Putamen (tissue), 1 donor: ENCODE measurements around the gene SLC2A4.

ENCODE experiments used
- DNase-seq: peaks from one replicate; pipeline ENCODE4 v3.0.0-alpha.2; 2016; ENCODE audit warnings: low spot score

The SLC2A4 gene

DNA sequence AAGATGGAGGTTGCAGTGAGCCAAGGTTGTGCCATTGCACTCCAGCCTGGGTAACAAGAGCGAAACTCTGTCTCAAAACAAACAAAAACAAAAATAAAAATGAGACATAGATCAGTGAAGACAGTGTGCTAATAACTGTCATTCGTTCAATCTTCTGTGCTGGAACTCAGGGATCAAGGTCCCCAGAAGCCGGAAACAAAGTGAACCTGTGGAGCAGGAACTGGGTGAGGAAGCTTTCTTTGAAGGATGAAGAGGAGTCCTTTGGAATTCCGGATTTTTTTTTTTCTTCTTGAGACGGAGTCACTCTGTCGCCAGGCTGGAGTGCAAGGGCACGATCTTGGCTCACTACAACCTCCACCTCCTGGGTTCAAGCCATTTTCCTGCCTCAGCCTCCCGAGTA is 2.1 kb upstream of the SLC2A4 start:
- no peak for DNase-seq

- DNase-seq: peak; percentile 72
Measured at GRCh38 chr17:7280519-7281073, 922 bp upstream of the SLC2A4 start.

DNA sequence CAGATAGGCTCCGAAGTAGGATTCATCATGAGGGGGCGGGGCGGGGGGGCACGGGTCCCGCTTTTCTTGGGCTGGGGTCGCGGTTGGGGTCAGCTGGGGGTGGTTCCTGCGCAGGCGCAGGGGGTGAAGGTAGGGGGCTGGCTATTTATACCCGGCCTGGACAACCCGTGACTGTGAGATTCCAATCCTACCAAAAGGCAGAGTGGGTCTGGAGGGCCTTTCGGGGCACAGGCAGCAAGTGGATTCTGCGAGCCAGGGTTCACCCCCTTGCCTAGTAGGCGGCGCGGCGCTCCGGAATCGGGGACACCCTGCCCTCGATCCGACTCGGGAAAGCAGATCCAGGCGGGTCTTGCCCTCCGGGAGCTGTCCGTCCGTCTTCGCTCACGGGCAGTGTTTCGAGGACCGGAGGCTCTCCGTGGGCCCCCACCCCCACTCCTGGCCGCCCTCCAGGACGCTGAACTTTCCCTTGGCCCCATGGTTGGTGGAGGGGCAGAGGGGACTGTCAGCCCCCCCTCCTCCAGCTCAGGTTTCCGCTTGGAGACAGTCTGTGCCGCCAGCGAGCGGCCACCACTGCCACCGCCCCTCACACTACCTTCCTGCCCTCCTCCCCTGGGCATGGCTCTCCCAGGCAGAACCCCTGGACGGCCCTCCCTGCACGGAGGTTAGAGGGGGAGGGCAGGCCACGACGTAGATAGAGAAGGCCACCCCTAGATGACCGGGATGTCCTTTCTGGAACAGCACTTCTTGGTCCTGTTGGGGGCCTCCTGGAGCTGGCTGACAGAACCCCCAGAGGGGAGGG is 634 bp downstream of the SLC2A4 start:
- DNase-seq: no peak

GRCh38 chr17:7282752-7283321 is 1.3 kb downstream of the SLC2A4 start:
- DNase-seq: no peak

DNA sequence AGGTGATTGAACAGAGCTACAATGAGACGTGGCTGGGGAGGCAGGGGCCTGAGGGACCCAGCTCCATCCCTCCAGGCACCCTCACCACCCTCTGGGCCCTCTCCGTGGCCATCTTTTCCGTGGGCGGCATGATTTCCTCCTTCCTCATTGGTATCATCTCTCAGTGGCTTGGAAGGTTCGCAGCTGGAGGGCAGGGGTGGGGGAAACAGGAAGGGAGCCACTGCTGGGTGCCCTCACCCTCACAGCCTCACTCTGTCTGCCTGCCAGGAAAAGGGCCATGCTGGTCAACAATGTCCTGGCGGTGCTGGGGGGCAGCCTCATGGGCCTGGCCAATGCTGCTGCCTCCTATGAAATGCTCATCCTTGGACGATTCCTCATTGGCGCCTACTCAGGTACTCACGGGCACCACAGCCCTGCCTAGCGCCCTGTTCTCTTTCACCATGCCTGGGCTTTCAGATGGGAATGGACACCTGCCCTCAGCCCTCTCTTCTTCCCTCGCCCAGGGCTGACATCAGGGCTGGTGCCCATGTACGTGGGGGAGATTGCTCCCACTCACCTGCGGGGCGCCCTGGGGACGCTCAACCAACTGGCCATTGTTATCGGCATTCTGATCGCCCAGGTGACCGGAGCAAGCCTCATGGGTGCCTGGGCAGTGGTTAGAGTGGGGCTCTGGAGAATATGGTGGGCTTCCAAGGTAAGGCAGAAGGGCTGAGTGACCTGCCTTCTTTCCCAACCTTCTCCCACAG is 2.1 kb downstream of the SLC2A4 start:
- no peak for DNase-seq

- no peak for DNase-seq
Measured at GRCh38 chr17:7284911-7285310, 3.4 kb downstream of the SLC2A4 start.

- DNase-seq: no peak
Measured at GRCh38 chr17:7285679-7286078, 4.2 kb downstream of the SLC2A4 start.

- DNase-seq: no peak
Measured at GRCh38 chr17:7289256-7290032, 7.9 kb downstream of the SLC2A4 start.

DNA sequence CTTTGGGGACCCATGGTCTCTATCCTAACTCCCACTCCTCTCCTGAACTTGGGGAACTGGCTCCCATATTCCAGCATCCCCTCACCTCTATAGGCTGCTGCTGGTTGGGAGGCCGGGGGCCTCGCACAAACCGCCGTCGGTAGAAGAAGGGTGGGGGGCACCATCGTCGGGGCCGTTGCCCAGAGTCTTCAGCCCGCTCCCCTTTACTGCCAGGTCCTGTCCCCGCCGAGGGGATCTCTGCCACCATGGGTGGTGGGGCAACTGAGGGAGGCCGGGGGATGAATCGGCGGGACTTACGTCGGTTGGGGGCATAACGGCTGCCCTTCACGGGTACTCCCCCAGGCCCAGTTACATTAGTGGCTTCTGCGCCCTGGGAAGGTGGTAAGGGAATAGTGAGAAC is 8.6 kb downstream of the SLC2A4 start:
- no peak for DNase-seq

GRCh38 chr17:7290685-7291084 is 9.2 kb downstream of the SLC2A4 start:
- DNase-seq: no peak

GRCh38 chr17:7292194-7292593 is 10.7 kb downstream of the SLC2A4 start:
- no peak for DNase-seq

- no peak for DNase-seq
Measured at GRCh38 chr17:7292729-7293128, 11.2 kb downstream of the SLC2A4 start.

DNA sequence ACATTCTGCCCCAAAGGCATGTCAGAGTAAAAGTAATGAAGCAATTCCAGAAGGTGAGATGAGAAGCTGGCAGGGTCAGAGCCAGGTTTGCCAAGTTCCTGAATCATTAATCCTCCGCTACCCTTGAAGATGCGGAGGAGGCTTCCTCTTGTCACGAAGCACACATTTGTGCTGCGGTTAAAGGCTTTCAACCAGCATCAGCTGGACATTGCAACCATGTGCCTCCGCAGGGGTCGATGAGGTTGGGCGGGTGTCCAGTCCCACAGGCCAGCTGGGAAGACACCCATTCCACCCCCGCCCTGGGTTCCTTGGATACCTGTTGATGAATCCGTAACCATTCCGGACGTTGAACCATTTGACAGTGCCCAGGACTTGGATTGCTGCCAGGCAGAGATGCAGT is 11.6 kb downstream of the SLC2A4 start:
- no peak for DNase-seq

DNA sequence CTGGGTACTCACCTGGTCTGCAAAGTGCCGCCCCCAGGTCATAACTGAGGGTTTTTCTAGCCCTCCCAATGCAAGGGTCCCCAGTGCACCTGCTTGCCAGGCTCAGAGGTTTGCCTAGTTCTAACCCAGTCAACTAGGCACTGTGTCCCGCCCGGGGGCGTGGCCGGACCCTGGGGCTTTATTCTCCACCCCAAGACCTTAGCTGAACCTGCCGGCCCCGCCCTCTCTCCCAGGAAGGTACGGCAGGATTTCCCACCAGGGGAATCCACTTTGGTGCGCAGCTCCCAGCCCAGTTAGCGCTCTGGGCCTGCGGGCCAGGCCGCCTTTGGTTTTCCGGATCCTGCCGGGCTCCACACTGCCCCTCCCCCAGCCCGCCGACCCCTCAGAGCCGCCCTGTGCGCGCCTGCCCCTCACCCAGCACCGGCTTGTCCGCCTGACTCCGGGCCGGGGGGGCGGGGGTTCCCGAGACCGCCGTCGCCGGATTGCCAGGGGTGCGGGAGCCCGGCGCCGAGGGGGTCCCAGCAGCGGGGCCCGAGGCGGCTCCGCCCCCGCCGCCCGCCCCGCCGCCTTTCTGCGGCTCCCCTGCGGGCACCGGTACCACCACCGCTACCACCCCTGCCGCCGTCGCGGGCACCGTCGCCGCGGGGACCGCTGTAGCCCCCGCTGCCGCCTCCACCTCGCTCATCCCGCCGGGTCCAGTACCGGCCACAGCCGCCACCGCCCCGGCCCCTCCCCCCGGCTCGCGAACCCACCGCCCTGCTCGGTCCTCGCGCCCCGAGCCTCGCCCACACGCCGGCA is 12.5 kb downstream of the SLC2A4 start:
- no peak for DNase-seq

DNA sequence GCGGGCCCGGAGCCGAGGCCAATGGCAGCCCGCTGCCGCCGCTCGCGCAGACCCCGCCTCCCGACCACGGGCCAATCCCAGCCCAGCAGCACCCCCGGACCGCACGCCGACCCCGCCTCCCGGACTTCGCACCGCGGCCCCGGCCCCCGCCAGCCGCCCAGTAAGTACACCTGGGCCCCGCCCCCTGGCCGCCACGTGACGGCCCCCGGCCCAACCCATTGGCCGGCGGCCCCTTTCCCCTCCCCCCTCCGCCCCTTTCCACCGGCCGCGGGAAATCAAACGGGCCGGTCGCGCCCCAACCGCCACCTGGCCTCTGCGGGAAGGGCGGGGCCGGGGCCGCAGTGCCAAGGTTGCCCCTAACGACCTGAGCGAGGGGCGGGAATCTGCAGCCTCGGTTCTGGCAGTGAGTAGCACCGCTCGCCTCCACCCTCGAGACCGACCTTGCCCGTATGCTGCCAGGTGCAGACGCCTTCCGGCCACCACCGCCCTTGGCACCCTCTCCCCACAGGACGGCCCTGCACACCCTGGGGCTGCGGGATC is 13.2 kb downstream of the SLC2A4 start, which contains the start of gene YBX2:
Gene YBX2, minus strand, starts transcription at position 26 of the 540 bp plus-strand sequence. CDS start 139 bp downstream, outside the sequence.
- no peak for DNase-seq

DNA sequence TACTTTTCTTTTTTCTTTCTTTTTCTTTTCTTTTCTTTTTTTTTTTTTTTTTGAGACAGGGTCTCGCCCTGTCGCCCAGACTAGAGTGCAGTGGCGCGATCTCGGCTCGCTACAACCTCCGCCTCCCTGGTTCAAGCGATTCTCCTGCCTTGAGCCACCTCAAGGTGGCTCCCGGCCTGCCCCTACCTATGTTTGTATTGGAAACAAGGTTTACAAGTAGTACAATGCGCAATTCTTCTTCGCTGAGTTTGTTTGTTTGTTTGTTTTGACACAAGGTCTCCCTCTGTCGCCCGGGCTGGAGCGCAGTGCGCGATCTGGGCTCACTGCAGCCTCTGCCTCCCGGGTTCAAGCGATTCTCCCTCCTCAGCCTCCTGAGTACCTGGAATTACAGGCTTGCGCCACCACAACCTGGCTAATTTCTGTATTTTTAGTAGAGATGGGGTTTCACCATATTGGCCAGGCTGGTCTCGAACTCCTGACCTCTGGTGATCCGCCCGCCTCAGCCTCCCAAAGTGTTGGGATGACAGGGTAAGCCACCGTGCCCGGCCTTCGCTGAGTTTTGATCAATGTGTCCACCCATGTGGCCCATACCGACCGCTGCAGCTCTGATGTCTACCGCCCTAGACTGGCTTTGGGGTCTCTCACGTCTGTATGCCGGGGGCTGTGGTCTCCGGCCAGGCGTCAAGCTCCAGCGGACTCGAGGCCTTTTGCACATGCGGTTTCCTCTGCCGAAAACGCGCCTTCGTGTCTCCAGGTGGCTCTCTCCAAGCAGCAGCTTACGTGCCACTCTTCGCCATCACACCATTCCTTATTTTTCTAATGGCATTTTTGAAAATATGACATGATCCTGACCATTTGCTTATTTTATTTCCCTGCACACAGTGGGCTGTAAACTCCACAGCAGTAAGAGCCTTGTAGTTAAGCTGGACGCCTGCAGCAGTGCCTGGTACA is 14.0 kb downstream of the SLC2A4 start:
- DNase-seq: no peak

GRCh38 chr17:7296189-7296861 is 14.8 kb downstream of the SLC2A4 start:
- peak; percentile 56 for DNase-seq

DNA sequence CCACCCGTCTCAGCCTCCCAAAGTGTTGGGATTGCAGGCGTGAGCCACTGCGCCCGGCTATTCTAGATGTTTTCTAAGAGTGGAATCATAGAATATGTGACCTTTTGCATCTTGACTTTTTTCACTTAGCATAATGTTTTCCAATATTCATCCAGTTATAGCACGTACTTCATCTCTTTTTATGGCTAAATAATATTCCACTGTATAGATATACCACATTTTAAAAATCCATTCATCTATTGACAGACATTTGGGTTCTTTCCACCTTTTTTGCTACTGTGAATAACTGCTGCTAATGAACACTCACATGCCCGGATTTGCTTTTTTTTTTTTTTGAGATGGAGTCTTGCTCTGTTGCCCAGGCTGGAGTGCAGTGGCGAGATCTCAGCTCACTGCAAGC is 22.7 kb downstream of the SLC2A4 start:
- no peak for DNase-seq
